M059J (cell line): ENCODE data around the gene TRMT1. TPM values are rescaled to one million over a fixed set of nuclear protein-coding genes. Genes with fewer than 3 reads are reported as not detected.

Source experiments
- DNase-seq: peaks from one replicate; pipeline ENCODE4 v3.0.0-alpha.2; 2012; ENCODE audit warnings: low read depth
- total RNA-seq: library from RNA; depleted of rRNA; stranded (reverse); fragments of >200 nt; shearing (Covaris generic); gene quantifications from 2 replicates; pipeline ENCODE4 v1.2.3, GENCODE V29; 2014

Gene TRMT1
- total RNA-seq, 1 experiment from 2014 or later: 19.9 TPM

GRCh38 chr19:13090511-13091231 is 25.9 kb downstream of the TRMT1 start:
- DNase-seq: no peak

DNA sequence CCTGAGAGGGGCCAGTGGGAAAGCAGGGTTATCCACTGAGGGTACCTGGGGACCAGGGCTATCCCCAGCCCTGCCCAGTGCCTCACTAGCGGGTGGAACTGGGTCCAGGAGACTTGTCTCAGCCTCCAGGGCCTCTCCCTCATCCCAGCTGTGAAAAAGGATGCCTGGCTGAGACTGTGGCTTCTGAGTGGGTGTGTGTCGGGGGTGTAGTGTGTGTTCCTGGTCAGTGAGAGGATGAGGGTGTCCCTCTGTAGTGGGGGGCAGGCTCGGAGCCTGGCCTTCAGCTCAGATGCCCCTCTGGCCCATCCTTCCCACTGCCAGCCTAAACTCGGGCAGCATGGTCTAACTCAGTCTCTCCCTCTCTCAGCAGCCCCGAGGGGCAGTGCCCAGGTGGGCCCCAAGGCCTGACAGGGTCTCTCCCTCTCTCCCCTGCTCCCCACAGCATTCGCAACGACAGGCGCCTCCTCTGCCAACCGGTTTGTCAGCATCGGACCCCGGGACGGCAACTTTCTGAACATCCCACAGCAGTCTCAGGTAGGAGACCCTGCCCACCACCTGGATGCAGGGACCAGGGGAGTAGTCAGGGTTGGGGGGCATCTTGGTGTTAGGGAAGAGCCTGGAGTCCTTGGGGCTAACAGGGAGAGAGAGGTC is 26.6 kb downstream of the TRMT1 start:
- DNase-seq: no peak

- DNase-seq: peak; percentile 25
These were observed 27.2 kb downstream of the TRMT1 start for GRCh38 chr19:13089139-13089856.

GRCh38 chr19:13087795-13088537 is 28.6 kb downstream of the TRMT1 start:
- DNase-seq: no peak

DNA sequence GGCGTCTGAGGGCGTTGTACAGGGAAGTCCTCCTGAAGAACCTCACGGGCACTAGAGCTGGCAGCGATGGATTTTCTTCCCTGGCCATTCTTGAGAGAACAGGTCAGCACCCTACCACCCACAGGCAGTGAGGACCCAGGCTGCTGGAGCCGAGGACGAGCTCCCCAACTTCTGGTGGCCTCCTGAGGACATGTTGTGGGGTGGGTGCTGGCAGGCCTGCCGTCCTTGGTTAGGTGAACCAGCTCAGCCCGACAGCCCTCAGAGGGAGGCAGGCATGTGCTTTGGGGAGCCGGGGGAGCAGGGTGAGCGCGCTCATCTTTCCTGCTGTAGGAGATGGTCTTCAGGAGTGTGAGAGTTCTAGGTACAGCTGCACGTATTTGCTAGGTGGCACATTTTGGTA is 29.2 kb downstream of the TRMT1 start:
- DNase-seq: no peak

DNA sequence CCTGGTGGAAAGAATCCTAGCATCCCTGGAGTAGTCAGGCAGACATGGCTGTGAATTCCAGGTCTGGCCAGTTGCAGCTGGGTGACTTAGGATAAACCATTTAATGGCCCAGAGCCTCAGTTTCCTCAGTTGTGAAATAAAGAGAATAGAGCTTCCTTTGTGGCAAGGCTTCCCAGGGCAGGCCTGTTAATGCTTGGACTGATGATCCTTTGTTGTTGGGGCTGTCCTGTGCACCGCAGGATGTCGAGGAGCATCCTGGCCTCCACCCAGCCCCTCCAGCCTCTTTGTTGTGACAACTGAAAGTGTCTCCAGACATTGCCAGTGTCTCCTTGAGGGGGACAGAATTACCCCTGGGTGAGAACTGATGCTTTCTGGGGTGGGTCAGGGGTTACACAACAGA is 30.2 kb downstream of the TRMT1 start:
- DNase-seq: no peak

- no peak for DNase-seq
These were observed 30.9 kb downstream of the TRMT1 start for GRCh38 chr19:13085666-13086065.

- DNase-seq: no peak
These were observed 32.9 kb downstream of the TRMT1 start for GRCh38 chr19:13083627-13084026.

GRCh38 chr19:13083008-13083404 is 33.5 kb downstream of the TRMT1 start:
- DNase-seq: no peak

DNA sequence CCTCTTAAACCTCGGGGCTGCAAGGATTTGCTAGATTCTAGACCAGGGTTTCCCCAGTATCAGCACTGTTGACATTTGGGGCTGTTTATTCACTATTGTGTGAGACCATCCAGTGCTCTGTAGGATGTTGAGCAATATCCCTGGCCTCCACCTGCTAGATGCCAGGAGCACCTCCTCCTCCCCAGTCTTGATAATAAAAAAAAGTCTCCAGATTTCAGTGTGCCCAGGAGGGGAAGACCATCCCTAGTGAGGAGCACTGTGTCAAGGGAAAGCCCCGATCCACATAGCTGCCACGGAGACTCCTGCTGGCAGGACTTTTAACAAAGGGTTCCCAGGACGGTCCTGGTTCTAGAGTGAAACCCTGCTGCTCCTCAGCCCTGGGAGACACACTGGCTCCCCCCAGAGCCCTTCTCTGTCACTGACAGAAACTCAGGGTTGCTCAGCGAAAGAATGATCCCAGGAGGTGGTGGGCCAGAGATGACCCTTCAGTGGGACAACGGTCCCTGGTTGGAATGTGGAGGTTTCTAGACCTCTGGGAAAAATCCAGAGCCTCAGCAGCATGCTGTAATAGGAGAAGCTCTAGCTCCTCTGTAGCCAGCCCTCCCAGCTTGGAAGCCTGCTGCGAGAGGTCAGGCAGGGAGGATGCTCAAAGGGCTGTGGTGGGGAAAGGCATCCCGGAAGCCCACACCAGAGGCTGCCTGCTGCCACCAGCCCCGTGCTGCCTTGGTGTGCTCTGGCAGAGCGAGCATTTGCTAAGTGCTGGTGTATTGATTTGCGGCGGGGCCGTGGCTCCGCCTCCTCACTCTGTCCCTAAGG is 34.1 kb downstream of the TRMT1 start:
- peak; percentile 23 for DNase-seq

DNA sequence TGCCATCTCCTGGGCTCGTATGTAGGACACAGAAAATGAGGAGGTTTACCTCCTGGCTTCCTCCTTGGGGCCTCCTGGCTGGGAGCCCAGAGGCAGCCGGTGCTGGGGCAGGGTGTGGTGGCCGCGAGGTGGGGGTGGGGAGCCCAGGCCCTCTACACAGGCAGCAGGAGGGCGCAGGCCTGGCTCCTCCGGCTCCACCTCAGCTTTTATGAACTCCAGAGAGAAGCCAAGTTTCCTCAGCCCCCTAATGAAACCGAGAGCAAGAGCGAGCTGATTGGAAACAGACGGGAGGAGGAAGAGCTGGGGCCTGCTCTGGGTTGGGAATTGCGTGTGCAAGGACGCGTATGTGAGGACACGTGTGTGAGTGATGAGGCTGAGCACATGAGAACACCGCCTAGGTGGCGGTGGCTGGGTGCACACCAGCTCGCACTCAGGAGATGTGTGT is 37.0 kb downstream of the TRMT1 start:
- peak; percentile 24 for DNase-seq

GRCh38 chr19:13078897-13079541 is 37.5 kb downstream of the TRMT1 start:
- DNase-seq: peak; percentile 16

GRCh38 chr19:13078381-13078780 is 38.2 kb downstream of the TRMT1 start:
- no peak for DNase-seq

- no peak for DNase-seq
These were observed 39.3 kb downstream of the TRMT1 start for GRCh38 chr19:13077240-13077639.

GRCh38 chr19:13076787-13077186 is 39.8 kb downstream of the TRMT1 start:
- no peak for DNase-seq

- DNase-seq: no peak
These were observed 40.2 kb downstream of the TRMT1 start for GRCh38 chr19:13076320-13076719.

GRCh38 chr19:13074378-13074777 is 42.2 kb downstream of the TRMT1 start:
- DNase-seq: no peak

GRCh38 chr19:13073263-13073662 is 43.3 kb downstream of the TRMT1 start:
- no peak for DNase-seq

- no peak for DNase-seq
These were observed 44.2 kb downstream of the TRMT1 start for GRCh38 chr19:13072188-13072908.
